Gastrocnemius medialis (tissue), 4 donors: ENCODE measurements around the gene RRP1. TPM values are rescaled to one million over a fixed set of nuclear protein-coding genes. Genes with fewer than 3 reads are reported as not detected.

Source experiments
- ATAC-seq, 2 donors: fragments of 150-250 bp; one replicate each; pipeline ENCODE4 v1.9.1; 2016
- DNase-seq, 2 donors: peaks; one replicate each; pipeline ENCODE4 v3.0.0-alpha.2; 2019
- H3K27ac ChIP-seq, 4 donors: fragments of 200-600 bp; sonication (generic); 1 replicate in 1 of 4; 2 replicates in 3 of 4; pipeline ENCODE4 v1.5.1; 2016 to 2018; ENCODE audit warnings: mild to moderate bottlenecking in 2 of 4, moderate library complexity in 1 of 4
- H3K27me3 ChIP-seq, 3 donors: fragments of 200-600 bp; sonication (generic) in 2 of 3; 1 replicate in 1 of 3; 2 replicates in 2 of 3; pipeline versions ENCODE4 v1.5.1 to v1.6.0; 2016 to 2019; ENCODE audit warnings: mild to moderate bottlenecking in 1 of 3, moderate library complexity in 1 of 3
- H3K36me3 ChIP-seq, 2 donors: fragments of 200-600 bp; sonication (generic) in 1 of 2; one replicate each; pipeline ENCODE4 v1.5.1; 2017 to 2018
- H3K4me1 ChIP-seq, 2 donors: fragments of 200-600 bp; sonication (generic) in 1 of 2; one replicate each; pipeline ENCODE4 v1.5.1; 2016 to 2017; ENCODE audit warnings: mild to moderate bottlenecking in 2 of 2
- H3K4me3 ChIP-seq, 4 donors: fragments of 200-600 bp; sonication (generic) in 3 of 4; 1 replicate in 1 of 4; 2 replicates in 3 of 4; pipeline ENCODE4 v1.5.1; 2016 to 2019; ENCODE audit warnings: mild to moderate bottlenecking in 2 of 4
- H3K9me3 ChIP-seq, 3 donors: fragments of 200-600 bp; sonication (generic) in 2 of 3; 1 replicate in 1 of 3; 2 replicates in 2 of 3; pipeline ENCODE4 v1.5.1; 2016 to 2019
- POLR2A ChIP-seq, 2 donors: fragments of 450-650 bp; IDR thresholded peaks; one replicate each; pipeline ENCODE4 v1.6.1; 2017; ENCODE audit warnings: antibody characterized with exemption in 2 of 2, mild to moderate bottlenecking in 2 of 2, moderate library complexity in 2 of 2
- in situ Hi-C, 4 donors: fragments of 200-750 bp; cut with MboI; loops; one replicate each; pipeline versions ENCODE4 v1.15.0 to v1.8.0; 2017; ENCODE audit warnings: low sequenced_read_pairs in 4 of 4
- intact Hi-C: fragments of 100-400 bp; cut with DNase I; formaldehyde crosslinking; loops from one replicate; pipeline ENCODE4 v1.15.1; 2023; ENCODE audit warnings: low total_unique reads
- total RNA-seq, 4 donors: library from RNA; depleted of rRNA; stranded (reverse); fragments of >200 nt; gene quantifications; one replicate each; pipeline versions ENCODE4 v1.1.0 to v1.2.3, GENCODE V29; 2016
- TF ChIP-seq, protein P1 (sequence below), 5 experiments: fragments of 450-650 bp in 3 of 5; fragments of 200-600 bp in 2 of 5; sonication (generic) in 2 of 5; IDR thresholded peaks in 4 of 5; conservative IDR thresholded peaks in 1 of 5; 1 replicate in 4 of 5; 2 replicates in 1 of 5; pipeline ENCODE4 v1.5.1; 2016 to 2019; ENCODE audit warnings: antibody characterized with exemption in 5 of 5, mild to moderate bottlenecking in 3 of 5, moderate library complexity in 3 of 5

Gene RRP1
- total RNA-seq, 4 donors from 2014 or later: 17.5 to 32.0 (median 25.1) TPM

DNA sequence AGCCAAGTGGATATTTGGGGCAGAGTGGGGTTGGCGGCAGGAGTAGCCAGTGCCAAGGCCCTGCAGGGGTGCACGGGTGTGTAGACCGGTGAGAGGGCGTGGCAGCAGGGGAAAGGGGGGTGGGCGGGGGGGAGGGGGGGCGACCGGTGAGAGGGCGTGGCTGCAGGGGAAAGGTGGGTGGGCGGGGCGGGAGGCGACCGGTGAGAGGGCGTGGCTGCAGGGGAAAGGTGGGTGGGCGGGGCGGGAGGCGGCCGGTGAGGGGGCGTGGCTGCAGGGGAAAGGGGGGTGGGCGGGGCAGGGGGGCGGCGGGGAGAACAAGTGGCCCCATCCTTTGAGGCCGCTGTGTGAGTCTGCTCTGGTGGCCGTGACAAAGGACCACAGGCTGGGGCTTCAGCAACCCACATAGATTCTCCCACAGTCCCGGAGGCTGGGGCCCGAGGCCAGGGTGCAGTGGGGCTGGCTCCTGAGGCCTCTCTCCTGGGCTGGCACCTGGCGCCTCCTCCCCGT is 25.8 kb downstream of the RRP1 start:
- Histone ChIP-seq H3K36me3 (no peaks in the 10 kb centered on the region), H3K27ac (no peak overlapping the region), H3K9me3 (no peaks in the 10 kb centered on the region), H3K4me1 (peaks cover 21% of the 10 kb centered on the region in 2 donors), H3K27me3 (no peaks in the 10 kb centered on the region), H3K4me3 (no peak overlapping the region)
- DNase-seq (no peak), ATAC-seq (no peak)
- TF ChIP-seq, protein P1, sequence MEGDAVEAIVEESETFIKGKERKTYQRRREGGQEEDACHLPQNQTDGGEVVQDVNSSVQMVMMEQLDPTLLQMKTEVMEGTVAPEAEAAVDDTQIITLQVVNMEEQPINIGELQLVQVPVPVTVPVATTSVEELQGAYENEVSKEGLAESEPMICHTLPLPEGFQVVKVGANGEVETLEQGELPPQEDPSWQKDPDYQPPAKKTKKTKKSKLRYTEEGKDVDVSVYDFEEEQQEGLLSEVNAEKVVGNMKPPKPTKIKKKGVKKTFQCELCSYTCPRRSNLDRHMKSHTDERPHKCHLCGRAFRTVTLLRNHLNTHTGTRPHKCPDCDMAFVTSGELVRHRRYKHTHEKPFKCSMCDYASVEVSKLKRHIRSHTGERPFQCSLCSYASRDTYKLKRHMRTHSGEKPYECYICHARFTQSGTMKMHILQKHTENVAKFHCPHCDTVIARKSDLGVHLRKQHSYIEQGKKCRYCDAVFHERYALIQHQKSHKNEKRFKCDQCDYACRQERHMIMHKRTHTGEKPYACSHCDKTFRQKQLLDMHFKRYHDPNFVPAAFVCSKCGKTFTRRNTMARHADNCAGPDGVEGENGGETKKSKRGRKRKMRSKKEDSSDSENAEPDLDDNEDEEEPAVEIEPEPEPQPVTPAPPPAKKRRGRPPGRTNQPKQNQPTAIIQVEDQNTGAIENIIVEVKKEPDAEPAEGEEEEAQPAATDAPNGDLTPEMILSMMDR (IDR thresholded peaks at IDR 0.05 in 4 of 5, conservative IDR thresholded peaks at IDR 0.05 in 1 of 5): no peak
- TF ChIP-seq POLR2A (IDR thresholded peaks at IDR 0.05): no peak
- in situ Hi-C loops (loop anchor here in 1 of 4 donors (25.0 kb wide), 1 partner anchor 103 kb away; the partner anchor contains the start of gene PDXK), intact Hi-C loops (no loop called here)

DNA sequence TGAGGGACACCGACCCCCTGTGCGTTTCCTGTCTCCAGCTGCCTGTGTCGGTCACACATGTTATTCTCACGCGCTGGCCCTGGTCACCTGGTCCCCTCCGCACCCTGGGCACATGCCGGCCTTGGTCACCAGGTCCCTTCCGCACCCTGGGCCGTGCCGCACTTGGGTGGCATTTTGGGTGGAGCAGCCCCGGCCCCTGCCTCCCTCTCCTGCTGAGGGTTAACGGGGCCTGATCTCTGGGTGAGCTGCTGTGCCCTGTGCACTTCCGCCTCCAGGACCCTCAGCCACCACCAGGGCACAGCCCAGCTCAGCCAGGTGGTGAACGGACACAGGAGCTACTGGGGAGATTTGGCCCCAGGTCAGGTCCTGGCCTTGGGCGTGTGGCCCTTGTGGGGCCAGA is 26.6 kb downstream of the RRP1 start:
- no peaks in the 10 kb centered on the region for H3K36me3 ChIP-seq
- no peak overlapping the region for H3K27ac ChIP-seq
- in situ Hi-C loops (loop anchor here in 1 of 4 donors (25.0 kb wide), 1 partner anchor 104 kb away; the partner anchor contains the start of gene PDXK), intact Hi-C loops (no loop called here)
- no peak overlapping the region for H3K4me3 ChIP-seq
- no peak for ATAC-seq
- no peaks in the 10 kb centered on the region for H3K27me3 ChIP-seq
- DNase-seq: no peak
- TF ChIP-seq, protein P1 (IDR thresholded peaks at IDR 0.05 in 4 of 5, conservative IDR thresholded peaks at IDR 0.05 in 1 of 5): no peak
- TF ChIP-seq POLR2A (IDR thresholded peaks at IDR 0.05): no peak
- H3K4me1 ChIP-seq: peaks cover 16% of the 10 kb centered on the region in 2 donors
- no peaks in the 10 kb centered on the region for H3K9me3 ChIP-seq

DNA sequence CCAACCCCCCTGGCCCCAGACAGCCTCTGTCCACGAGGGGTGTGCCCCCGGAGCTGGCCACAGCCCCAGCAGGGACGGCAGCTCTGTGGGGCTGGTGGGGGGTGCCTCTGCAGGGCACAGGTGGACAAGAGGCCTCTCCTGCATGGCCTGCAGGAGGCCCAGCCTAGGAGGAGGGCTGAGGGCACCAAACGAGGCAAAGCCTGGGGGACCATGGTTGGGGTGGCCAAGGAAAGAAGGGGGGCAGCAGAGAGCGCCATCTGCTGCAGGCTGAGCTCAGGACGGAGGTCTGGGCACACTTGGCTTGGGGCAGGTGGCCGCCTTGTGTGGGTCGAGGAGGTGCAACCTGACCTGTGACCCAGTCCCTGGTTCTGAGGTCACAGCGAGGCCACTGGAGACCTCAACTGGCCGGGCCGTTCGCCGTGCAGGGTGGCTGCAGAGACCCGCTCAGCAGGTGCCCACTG is 27.3 kb downstream of the RRP1 start:
- H3K36me3 ChIP-seq: no peaks in the 10 kb centered on the region
- no peak overlapping the region for H3K27ac ChIP-seq
- ATAC-seq (no peak), DNase-seq (no peak)
- no peak for TF ChIP-seq POLR2A (IDR thresholded peaks at IDR 0.05)
- TF ChIP-seq, protein P1 (IDR thresholded peaks at IDR 0.05 in 4 of 5, conservative IDR thresholded peaks at IDR 0.05 in 1 of 5): no peak
- H3K4me1 ChIP-seq: peaks cover 10% of the 10 kb centered on the region in 2 donors
- in situ Hi-C loops (loop anchor here in 1 of 4 donors (25.0 kb wide), 1 partner anchor 104 kb away; the partner anchor contains the start of gene PDXK), intact Hi-C loops (no loop called here)
- no peaks in the 10 kb centered on the region for H3K9me3 ChIP-seq
- no peaks in the 10 kb centered on the region for H3K27me3 ChIP-seq
- no peak overlapping the region for H3K4me3 ChIP-seq

DNA sequence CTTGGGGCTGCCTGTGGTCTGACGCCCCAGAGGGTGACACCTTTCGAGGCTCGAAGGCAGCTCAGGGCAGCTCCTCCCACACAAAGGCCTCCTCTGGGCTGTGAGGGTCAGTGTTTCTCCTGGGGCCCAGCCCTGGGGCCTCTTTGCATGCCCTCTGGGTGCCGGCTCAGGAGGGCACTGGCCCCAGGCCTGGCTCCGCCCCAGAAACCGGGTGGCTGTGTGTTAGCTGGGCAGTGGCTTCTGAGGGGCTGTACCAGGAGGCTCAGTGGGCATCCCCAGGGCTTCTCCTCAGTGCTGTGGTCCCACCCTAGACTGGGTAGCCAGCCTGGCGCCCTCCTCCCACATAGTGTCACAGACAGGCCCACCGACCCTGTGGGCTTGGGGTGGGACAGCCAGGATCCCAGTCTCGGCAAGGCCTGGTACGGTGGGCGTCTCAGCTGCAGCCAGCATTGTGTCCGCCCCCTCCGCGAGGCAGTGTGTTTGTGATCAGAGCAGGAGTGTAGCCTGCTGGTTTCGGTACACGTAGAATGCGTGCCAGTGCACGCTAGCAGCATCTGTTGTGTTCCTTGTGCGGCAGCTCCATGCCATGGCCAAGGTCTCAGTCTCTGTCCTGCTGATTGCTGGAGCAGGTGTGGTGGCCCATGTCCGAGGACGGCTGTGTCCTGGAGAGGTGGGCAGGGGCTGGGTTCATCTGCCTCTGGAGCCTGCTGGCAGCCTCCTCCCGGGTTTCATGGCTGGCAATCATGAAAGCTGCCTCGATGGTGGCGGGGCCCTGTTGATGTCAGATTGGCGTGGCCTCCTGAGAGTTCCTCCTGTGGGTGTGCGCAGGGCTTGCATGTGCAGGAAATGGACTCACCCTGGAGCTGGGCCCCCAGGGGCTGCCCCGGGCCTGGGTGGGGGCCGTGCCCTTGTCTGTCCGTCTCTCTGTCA is 28.0 kb downstream of the RRP1 start:
- no peaks in the 10 kb centered on the region for H3K9me3 ChIP-seq
- in situ Hi-C loops: loop anchor here in 1 of 4 donors (25.0 kb wide), 1 partner anchor 105 kb away; the partner anchor contains the start of gene PDXK
- H3K36me3 ChIP-seq: no peaks in the 10 kb centered on the region
- no peak for TF ChIP-seq POLR2A (IDR thresholded peaks at IDR 0.05)
- TF ChIP-seq, protein P1 (IDR thresholded peaks at IDR 0.05 in 4 of 5, conservative IDR thresholded peaks at IDR 0.05 in 1 of 5): no peak
- ATAC-seq (no peak), DNase-seq (no peak)
- H3K27ac ChIP-seq: no peak overlapping the region
- intact Hi-C loops: no loop called here
- H3K4me1 ChIP-seq: peaks cover 2% of the 10 kb centered on the region in 2 donors
- H3K4me3 ChIP-seq: no peak overlapping the region
- no peaks in the 10 kb centered on the region for H3K27me3 ChIP-seq
